Stimulated activated naive CD4-positive, alpha-beta T cell treated with Interleukin-2 at 50 U/mL for 16 hours (primary cell): ENCODE results near the gene MAPKAPK5.
A peak's percentile ranks its signal among the peaks of the same experiment; 100 is the strongest.
"Not testable (repeated sequence)": the region's sequence is repeated elsewhere in the genome, so short reads cannot be mapped to it uniquely, and the experiment has no call there.

ENCODE experiments used
- DNase-seq: peaks from one replicate; lab custom pipeline; 2025; lab: John Stamatoyannopoulos, UW

The MAPKAPK5 gene

GRCh38 chr12:111841750-111842555, at the start of gene MAPKAPK5:
Gene MAPKAPK5 (plus strand): TSS chr12:111842228. CDS start chr12:111842734, 506 bp downstream.
- peak; percentile 96 for DNase-seq

- DNase-seq = no peak
These were observed 49.2 kb upstream of the MAPKAPK5 start for GRCh38 chr12:111792856-111793235.

GRCh38 chr12:111798182-111798581, 43.8 kb upstream of the MAPKAPK5 start:
- DNase-seq = no peak

- no peak for DNase-seq
These were observed 42.3 kb upstream of the MAPKAPK5 start for GRCh38 chr12:111799758-111800157.

GRCh38 chr12:111803038-111803626, 38.9 kb upstream of the MAPKAPK5 start:
- DNase-seq = no peak

GRCh38 chr12:111803851-111804250, 38.2 kb upstream of the MAPKAPK5 start:
- no peak for DNase-seq

GRCh38 chr12:111806304-111806703, 35.7 kb upstream of the MAPKAPK5 start:
- no peak for DNase-seq

GRCh38 chr12:111807232-111807631, 34.8 kb upstream of the MAPKAPK5 start:
- DNase-seq = no peak

GRCh38 chr12:111812881-111813741, 28.9 kb upstream of the MAPKAPK5 start:
- peak; percentile 45 for DNase-seq

- DNase-seq = no peak
These were observed 25.9 kb upstream of the MAPKAPK5 start for GRCh38 chr12:111816065-111816615.

- not testable (repeated sequence) for DNase-seq
These were observed 25.1 kb upstream of the MAPKAPK5 start for GRCh38 chr12:111816898-111817297.

- no peak for DNase-seq
These were observed 23.7 kb upstream of the MAPKAPK5 start for GRCh38 chr12:111818340-111818739.

GRCh38 chr12:111819191-111820158, 22.6 kb upstream of the MAPKAPK5 start:
- DNase-seq = no peak

GRCh38 chr12:111820828-111821227, 21.2 kb upstream of the MAPKAPK5 start:
- DNase-seq = not testable (repeated sequence)

GRCh38 chr12:111822886-111823285, 19.1 kb upstream of the MAPKAPK5 start:
- no peak for DNase-seq

GRCh38 chr12:111823891-111824290, 18.1 kb upstream of the MAPKAPK5 start:
- no peak for DNase-seq

- not testable (repeated sequence) for DNase-seq
These were observed 17.7 kb upstream of the MAPKAPK5 start for GRCh38 chr12:111824312-111824711.

GRCh38 chr12:111825509-111825908, 16.5 kb upstream of the MAPKAPK5 start:
- DNase-seq = no peak

GRCh38 chr12:111826316-111826715, 15.7 kb upstream of the MAPKAPK5 start:
- DNase-seq = no peak

GRCh38 chr12:111826992-111827391, 15.0 kb upstream of the MAPKAPK5 start:
- DNase-seq = no peak

GRCh38 chr12:111827907-111828306, 14.1 kb upstream of the MAPKAPK5 start:
- DNase-seq = no peak
